ENCODE measurements around the gene MPPED1.

Gene MPPED1

DNA sequence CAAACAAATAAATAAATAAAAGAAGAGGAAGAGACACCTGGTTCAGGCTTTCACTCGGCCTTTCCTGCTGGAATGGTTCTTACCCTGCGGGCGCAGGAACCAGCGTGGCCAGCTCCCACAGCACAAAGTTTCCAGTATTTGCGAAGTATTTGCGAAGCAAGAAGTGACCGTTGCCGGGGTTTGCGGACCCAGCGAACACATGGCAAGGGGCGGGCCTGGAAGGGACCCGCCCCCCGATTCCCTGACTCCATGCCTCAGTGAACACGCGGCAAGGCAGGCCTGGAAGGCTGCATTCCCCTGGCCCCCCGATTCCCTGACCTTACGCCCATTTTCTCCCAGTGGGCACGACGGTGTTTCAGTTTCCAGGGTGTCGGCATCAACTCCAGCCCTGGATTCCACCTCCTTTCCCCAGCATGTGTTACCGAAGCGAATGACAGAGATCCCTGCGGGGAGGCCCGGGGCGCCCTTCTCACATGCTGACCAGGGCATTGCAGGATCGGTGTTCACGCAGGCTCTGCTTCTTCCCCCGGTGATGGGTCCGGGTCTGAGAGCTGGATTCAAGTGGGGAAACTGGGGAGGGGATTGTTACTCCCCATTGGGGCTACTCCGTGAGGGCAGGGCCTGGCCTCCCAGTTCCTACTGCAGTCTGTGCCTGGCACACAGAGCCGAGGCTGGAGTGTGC is 102.8 kb downstream of the MPPED1 start:
- Histone ChIP-seq H3K4me1 (ENCODE audit: insufficient read depth, low read length) (no peaks in the 10 kb centered on the region), H3K27ac (ENCODE audit: low read length) (no peak overlapping the region), H3K4me3 (ENCODE audit: low read length) (no peak overlapping the region), H3K27me3 (ENCODE audit: insufficient read depth, low read length) (no peaks in the 10 kb centered on the region), H3K9ac (ENCODE audit: low read depth, low read length) (no peak overlapping the region), H3K36me3 (ENCODE audit: insufficient read depth, low read depth, low read length) (no peaks in the 10 kb centered on the region), H3K9me3 (ENCODE audit: insufficient read depth, low read depth, low read length) (no peaks in the 10 kb centered on the region)

DNA sequence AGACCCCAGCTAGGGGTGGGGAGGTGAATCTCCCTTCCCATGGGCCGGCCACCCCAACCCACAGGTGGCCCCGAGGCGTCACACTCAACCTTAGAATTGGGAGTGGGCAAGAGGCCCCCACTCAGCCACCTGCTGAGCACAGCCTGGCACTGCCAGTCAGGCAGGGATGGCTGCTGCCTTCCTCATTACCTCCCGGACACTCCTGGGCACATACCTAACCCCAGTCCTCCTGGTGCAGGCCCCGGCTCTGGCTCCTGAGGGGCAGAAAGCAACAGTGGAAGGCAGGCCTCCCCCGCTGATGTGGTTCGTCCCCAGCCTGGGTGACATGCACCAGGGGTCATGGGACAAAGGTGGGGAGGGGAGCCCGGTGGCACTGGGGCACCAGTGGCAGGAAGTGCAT is 103.6 kb downstream of the MPPED1 start:
- no peaks in the 10 kb centered on the region for H3K36me3 ChIP-seq (ENCODE audit: insufficient read depth, low read depth, low read length)
- no peak overlapping the region for H3K4me3 ChIP-seq (ENCODE audit: low read length)
- no peaks in the 10 kb centered on the region for H3K9me3 ChIP-seq (ENCODE audit: insufficient read depth, low read depth, low read length)
- H3K9ac ChIP-seq (ENCODE audit: low read depth, low read length), result no peak overlapping the region
- no peaks in the 10 kb centered on the region for H3K27me3 ChIP-seq (ENCODE audit: insufficient read depth, low read length)
- no peak overlapping the region for H3K27ac ChIP-seq (ENCODE audit: low read length)
- no peaks in the 10 kb centered on the region for H3K4me1 ChIP-seq (ENCODE audit: insufficient read depth, low read length)

DNA sequence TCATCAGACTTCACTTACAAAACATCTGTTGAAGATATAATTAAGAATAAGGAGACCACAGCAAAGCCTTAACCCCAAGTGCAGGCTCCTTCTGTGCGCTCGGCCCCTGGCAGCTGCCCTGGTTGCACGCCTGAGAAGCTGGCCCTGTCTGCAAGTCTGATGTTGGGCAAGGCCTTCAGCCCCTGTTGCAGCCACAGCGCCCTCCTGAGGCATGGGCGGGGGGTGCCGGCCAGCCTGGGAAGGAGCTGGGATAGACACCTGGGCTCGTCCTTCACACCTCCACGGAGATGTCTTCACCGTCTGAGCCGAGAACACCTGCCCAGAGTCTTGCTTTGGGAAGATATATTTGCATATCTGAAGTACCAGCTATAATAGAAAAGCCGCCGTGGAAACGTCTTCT is 104.1 kb downstream of the MPPED1 start:
- no peak overlapping the region for H3K4me3 ChIP-seq (ENCODE audit: low read length)
- H3K9me3 ChIP-seq (ENCODE audit: insufficient read depth, low read depth, low read length), result no peaks in the 10 kb centered on the region
- H3K36me3 ChIP-seq (ENCODE audit: insufficient read depth, low read depth, low read length), result no peaks in the 10 kb centered on the region
- H3K4me1 ChIP-seq (ENCODE audit: insufficient read depth, low read length), result no peaks in the 10 kb centered on the region
- H3K27me3 ChIP-seq (ENCODE audit: insufficient read depth, low read length), result no peaks in the 10 kb centered on the region
- H3K27ac ChIP-seq (ENCODE audit: low read length), result no peak overlapping the region
- H3K9ac ChIP-seq (ENCODE audit: low read depth, low read length), result no peak overlapping the region

DNA sequence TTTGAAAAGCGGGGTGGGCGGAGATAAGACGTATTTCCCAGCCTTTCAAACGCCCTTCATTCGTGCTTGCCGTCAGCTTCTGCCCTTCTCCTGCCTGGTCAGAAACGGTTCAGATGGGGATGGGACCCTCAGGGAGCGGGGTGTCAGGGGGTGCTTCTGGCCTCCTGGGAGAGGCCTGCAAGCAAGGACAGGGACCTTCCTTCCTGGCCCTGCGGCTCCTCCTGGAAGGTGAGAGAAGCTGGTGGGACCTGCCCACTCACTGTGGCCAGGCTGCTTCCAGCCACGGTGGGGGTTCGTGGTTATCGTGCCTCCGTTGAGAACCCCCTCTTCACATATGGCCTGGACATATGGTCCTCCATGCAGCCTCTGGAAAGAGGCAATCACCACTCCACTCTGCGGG is 104.6 kb downstream of the MPPED1 start:
- H3K27me3 ChIP-seq (ENCODE audit: insufficient read depth, low read length), result no peaks in the 10 kb centered on the region

DNA sequence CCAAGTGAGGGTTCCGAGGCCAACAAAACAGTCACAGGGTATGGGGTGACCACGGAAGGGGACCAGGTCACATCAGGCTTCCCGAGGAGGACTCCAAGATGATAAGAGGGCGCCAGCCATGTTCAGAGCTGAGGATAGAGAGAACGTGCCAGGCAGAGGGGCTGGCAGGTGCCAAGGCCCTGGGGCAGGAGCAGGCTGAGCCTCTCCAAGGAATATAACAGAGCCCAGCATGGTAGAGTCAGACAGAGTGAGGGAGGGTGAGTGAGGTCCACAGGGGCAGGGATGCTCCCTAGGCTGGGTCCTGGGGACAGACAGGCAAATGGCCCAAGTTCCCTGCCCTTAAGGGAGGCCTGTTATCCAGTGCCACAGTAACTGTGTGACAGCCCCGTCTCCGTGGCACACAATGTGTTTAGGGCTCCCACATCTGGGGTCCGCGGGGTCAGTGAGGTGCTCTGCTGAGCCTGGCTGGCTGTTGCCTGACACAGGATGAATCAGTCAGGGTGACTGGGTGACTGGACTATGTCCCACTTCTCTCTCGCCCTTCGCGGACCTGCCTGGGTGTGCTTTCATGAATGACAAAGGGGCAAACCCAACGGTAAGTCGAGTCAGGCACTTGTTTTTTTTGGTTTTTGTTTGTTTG is 105.3 kb downstream of the MPPED1 start:
- Histone ChIP-seq H3K9ac (ENCODE audit: low read depth, low read length) (no peak overlapping the region), H3K4me3 (ENCODE audit: low read length) (no peak overlapping the region), H3K9me3 (ENCODE audit: insufficient read depth, low read depth, low read length) (no peaks in the 10 kb centered on the region), H3K27me3 (ENCODE audit: insufficient read depth, low read length) (no peaks in the 10 kb centered on the region), H3K36me3 (ENCODE audit: insufficient read depth, low read depth, low read length) (no peaks in the 10 kb centered on the region), H3K27ac (ENCODE audit: low read length) (no peak overlapping the region), H3K4me1 (ENCODE audit: insufficient read depth, low read length) (no peaks in the 10 kb centered on the region)

More for the DNA sequence above, 104.6 kb downstream of the MPPED1 start:
- no peaks in the 10 kb centered on the region for H3K4me1 ChIP-seq (ENCODE audit: insufficient read depth, low read length)
- no peaks in the 10 kb centered on the region for H3K9me3 ChIP-seq (ENCODE audit: insufficient read depth, low read depth, low read length)
- no peak overlapping the region for H3K27ac ChIP-seq (ENCODE audit: low read length)
- no peak overlapping the region for H3K4me3 ChIP-seq (ENCODE audit: low read length)
- H3K36me3 ChIP-seq (ENCODE audit: insufficient read depth, low read depth, low read length), result no peaks in the 10 kb centered on the region
- H3K9ac ChIP-seq (ENCODE audit: low read depth, low read length), result no peak overlapping the region

DNA sequence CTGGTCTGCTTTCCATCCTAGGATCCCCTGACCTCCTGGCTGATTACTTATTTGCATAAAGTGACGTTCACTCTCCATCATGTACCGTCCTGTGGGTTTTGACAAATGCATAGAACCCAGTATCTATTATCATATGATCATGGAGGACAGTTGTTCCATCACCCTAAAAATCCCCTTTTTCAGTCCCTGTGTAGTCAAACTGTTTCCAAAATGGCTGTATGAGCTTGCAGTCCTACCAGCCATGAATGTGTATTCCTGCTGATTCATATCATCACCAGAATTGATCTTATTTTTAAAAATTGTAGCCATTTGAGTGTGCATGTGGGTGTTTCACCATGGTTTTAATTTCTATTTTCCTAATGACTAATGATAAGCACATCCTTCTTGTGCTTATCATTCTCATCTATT is 108.8 kb downstream of the MPPED1 start:
- Histone ChIP-seq H3K4me1 (ENCODE audit: insufficient read depth, low read length) (no peaks in the 10 kb centered on the region), H3K9ac (ENCODE audit: low read depth, low read length) (no peak overlapping the region), H3K27ac (ENCODE audit: low read length) (no peak overlapping the region), H3K27me3 (ENCODE audit: insufficient read depth, low read length) (no peaks in the 10 kb centered on the region), H3K9me3 (ENCODE audit: insufficient read depth, low read depth, low read length) (no peaks in the 10 kb centered on the region), H3K36me3 (ENCODE audit: insufficient read depth, low read depth, low read length) (no peaks in the 10 kb centered on the region), H3K4me3 (ENCODE audit: low read length) (no peak overlapping the region)

DNA sequence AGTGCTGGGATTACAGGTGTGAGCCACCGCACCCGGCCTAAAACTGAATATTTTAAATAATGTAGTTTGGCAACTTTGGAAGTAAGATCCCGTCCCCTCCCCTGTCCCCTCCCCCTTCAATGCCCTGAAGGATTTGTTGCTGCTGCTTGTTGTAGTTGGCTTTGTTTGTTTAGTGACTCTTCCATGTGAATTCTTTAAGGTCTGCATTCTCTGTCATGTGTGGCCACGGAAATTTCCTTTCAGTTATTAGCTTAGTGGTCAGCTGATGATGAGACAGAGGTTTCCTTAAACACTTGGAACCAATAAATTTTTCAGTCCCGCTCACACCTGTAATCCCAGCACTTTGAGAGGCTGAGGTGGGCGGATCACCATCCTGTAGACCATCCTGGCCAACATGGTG is 109.9 kb downstream of the MPPED1 start:
- H3K27ac ChIP-seq (ENCODE audit: low read length), result no peak overlapping the region
- H3K4me3 ChIP-seq (ENCODE audit: low read length), result no peak overlapping the region
- no peaks in the 10 kb centered on the region for H3K9me3 ChIP-seq (ENCODE audit: insufficient read depth, low read depth, low read length)
- H3K27me3 ChIP-seq (ENCODE audit: insufficient read depth, low read length), result no peaks in the 10 kb centered on the region
- H3K36me3 ChIP-seq (ENCODE audit: insufficient read depth, low read depth, low read length), result no peaks in the 10 kb centered on the region
- no peak overlapping the region for H3K9ac ChIP-seq (ENCODE audit: low read depth, low read length)
- no peaks in the 10 kb centered on the region for H3K4me1 ChIP-seq (ENCODE audit: insufficient read depth, low read length)

DNA sequence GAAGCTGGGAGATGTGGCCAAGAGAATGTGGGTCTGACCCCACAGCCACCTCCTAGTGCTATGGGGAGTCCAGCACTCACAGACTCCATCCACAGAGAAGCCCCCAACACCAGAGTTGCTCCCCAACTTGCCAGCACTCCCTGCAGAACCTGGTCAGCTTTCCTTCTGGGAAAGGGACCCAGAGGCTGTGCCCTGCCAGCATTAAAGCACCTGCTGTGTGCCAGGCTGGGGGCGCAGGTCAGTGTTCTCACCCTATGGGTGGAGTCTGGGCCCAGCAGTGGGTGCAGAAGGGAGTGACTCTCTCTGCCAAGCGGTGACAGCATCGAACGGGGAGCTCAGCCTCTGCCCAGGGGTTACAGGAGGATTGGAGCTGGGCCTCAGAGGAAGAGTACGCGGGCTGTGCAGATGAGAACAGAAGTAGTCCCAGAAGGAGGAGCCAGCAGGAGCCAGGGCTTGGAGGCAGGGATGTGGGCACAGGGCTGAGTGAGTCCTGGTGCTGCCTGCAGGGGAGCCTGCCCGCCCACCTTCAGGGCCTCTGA is 114.4 kb downstream of the MPPED1 start:
- Histone ChIP-seq H3K4me3 (ENCODE audit: low read length) (no peak overlapping the region), H3K36me3 (ENCODE audit: insufficient read depth, low read depth, low read length) (no peaks in the 10 kb centered on the region), H3K9ac (ENCODE audit: low read depth, low read length) (no peak overlapping the region), H3K27ac (ENCODE audit: low read length) (no peak overlapping the region), H3K9me3 (ENCODE audit: insufficient read depth, low read depth, low read length) (no peaks in the 10 kb centered on the region), H3K27me3 (ENCODE audit: insufficient read depth, low read length) (no peaks in the 10 kb centered on the region; the same call in 1 of the 2 replicates), H3K4me1 (ENCODE audit: insufficient read depth, low read length) (no peaks in the 10 kb centered on the region)

DNA sequence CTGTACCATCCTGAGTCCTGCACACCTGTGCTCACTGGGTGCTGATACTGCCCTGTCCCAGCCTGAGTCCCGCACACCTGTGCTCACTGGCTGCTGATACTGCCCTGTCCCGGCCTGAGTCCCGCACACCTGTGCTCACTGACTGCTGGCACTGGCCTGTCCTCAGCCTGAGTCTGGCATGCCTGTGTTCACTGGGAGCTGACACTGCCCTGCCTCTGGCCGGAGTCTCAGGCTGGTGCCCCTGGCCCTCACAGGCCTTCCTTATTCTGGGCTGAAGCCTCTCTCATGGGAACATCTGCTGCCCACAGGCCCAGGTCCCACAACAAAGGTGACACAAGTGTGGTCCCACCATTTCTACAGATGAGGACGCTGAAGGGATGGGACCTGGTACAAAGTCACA is 115.1 kb downstream of the MPPED1 start:
- no peak overlapping the region for H3K9ac ChIP-seq (ENCODE audit: low read depth, low read length)
- no peaks in the 10 kb centered on the region; the same call in 1 of the 2 replicates for H3K27me3 ChIP-seq (ENCODE audit: insufficient read depth, low read length)
- no peak overlapping the region for H3K27ac ChIP-seq (ENCODE audit: low read length)
- no peaks in the 10 kb centered on the region for H3K4me1 ChIP-seq (ENCODE audit: insufficient read depth, low read length)
- H3K4me3 ChIP-seq (ENCODE audit: low read length), result no peak overlapping the region
- H3K36me3 ChIP-seq (ENCODE audit: insufficient read depth, low read depth, low read length), result no peaks in the 10 kb centered on the region
- H3K9me3 ChIP-seq (ENCODE audit: insufficient read depth, low read depth, low read length), result no peaks in the 10 kb centered on the region

DNA sequence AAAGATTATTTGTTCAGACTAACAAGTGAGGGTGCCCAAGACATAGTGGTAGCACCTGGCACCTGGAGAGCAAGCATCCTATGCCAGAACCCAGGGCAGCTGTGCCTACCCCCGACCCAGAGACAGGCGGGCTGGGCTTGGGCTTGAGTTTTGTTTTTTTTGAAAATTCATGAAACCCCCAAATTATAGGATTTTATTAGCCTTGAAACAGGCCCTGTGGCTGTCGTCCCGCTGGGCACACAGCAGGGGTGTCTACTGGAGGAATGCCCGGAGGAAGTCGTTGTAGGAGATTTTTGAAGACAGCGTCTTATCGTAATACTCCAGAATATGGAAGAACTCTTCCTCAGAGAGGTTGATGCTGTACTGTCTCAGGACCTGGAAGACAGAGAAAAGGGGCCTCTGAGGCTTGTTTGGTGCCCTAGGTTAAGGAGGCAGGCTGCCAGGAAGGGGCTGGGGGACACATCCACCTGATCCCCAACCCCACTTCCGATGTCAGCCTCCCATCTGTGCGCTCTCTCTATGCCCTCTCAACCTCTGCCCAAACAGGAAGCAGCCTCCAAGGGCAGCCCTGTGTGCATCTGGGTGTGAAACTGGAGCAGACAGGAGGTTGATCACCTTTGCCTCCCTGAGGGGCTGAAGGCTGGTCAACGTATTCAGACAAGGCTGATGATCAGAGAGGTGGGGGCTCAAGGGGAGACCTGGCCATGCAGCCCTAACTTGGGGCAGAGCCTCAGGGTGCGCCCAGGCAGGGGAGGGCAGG is 117.0 kb downstream of the MPPED1 start:
- no peak overlapping the region for H3K27ac ChIP-seq (ENCODE audit: low read length)
- no peaks in the 10 kb centered on the region for H3K4me1 ChIP-seq (ENCODE audit: insufficient read depth, low read length)
- H3K4me3 ChIP-seq (ENCODE audit: low read length), result no peak overlapping the region
- H3K9me3 ChIP-seq (ENCODE audit: insufficient read depth, low read depth, low read length), result no peaks in the 10 kb centered on the region
- no peaks in the 10 kb centered on the region; the same call in 1 of the 2 replicates for H3K27me3 ChIP-seq (ENCODE audit: insufficient read depth, low read length)
- H3K9ac ChIP-seq (ENCODE audit: low read depth, low read length), result no peak overlapping the region
- no peaks in the 10 kb centered on the region for H3K36me3 ChIP-seq (ENCODE audit: insufficient read depth, low read depth, low read length)

DNA sequence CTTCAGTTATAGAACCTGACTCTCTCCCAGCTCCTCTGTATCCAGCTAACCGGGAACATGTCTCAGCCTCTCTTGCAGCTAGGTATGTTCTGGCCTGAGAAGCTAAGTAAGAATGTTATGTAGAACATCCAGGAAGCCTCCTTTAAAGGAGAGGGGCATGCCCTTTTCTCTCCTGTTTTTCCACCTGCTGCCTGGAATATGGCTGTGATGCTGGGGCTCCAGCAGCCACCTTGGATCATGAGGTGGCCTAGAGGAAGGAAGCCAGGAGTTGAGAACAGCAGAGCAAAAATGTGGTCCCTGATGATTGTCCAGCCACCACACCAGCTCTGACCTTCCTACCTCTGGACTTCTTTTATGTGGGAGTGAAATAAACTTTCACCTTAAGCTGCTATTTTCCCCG is 117.6 kb downstream of the MPPED1 start:
- Histone ChIP-seq H3K9ac (ENCODE audit: low read depth, low read length) (no peak overlapping the region), H3K9me3 (ENCODE audit: insufficient read depth, low read depth, low read length) (no peaks in the 10 kb centered on the region), H3K4me1 (ENCODE audit: insufficient read depth, low read length) (no peaks in the 10 kb centered on the region), H3K27me3 (ENCODE audit: insufficient read depth, low read length) (no peaks in the 10 kb centered on the region; the same call in 1 of the 2 replicates), H3K36me3 (ENCODE audit: insufficient read depth, low read depth, low read length) (no peaks in the 10 kb centered on the region), H3K4me3 (ENCODE audit: low read length) (no peak overlapping the region), H3K27ac (ENCODE audit: low read length) (no peak overlapping the region)

All from iPS-20b (cell line).